CD4-positive, alpha-beta T cell treated with Interleukin-12 subunit alpha and Interleukin-12 subunit beta, for 1 hour (primary cell): ENCODE results near the gene RPS24.
"Not testable (repeated sequence)": the region's sequence is repeated elsewhere in the genome, so short reads cannot be mapped to it uniquely, and the experiment has no call there.

Experiments used
- DNase-seq: peaks from one replicate; pipeline ENCODE4 v3.0.0-alpha.2; 2020

RPS24 gene

GRCh38 chr10:78058562-78058961 lies 24.9 kb downstream of the RPS24 start:
- no peak for DNase-seq

GRCh38 chr10:78059906-78060702 lies 26.4 kb downstream of the RPS24 start:
- DNase-seq, result no peak

GRCh38 chr10:78062296-78062695 lies 28.6 kb downstream of the RPS24 start:
- DNase-seq, result no peak

GRCh38 chr10:78063236-78063635 lies 29.6 kb downstream of the RPS24 start:
- no peak for DNase-seq

GRCh38 chr10:78064919-78065318 lies 31.3 kb downstream of the RPS24 start:
- DNase-seq, result not testable (repeated sequence)

GRCh38 chr10:78065611-78066010 lies 31.9 kb downstream of the RPS24 start:
- DNase-seq, result no peak

- no peak for DNase-seq
Measured at GRCh38 chr10:78066012-78066411, 32.3 kb downstream of the RPS24 start.

- DNase-seq, result no peak
Measured at GRCh38 chr10:78066728-78067430, 33.2 kb downstream of the RPS24 start.

GRCh38 chr10:78069151-78069550 lies 35.5 kb downstream of the RPS24 start:
- no peak for DNase-seq

GRCh38 chr10:78070064-78070463 lies 36.4 kb downstream of the RPS24 start:
- not testable (repeated sequence) for DNase-seq

GRCh38 chr10:78070726-78071125 lies 37.1 kb downstream of the RPS24 start:
- no peak for DNase-seq

GRCh38 chr10:78071140-78071856 lies 37.6 kb downstream of the RPS24 start:
- DNase-seq, result no peak

- no peak for DNase-seq
Measured at GRCh38 chr10:78071857-78072179, 38.2 kb downstream of the RPS24 start.

- DNase-seq, result no peak
Measured at GRCh38 chr10:78072504-78072903, 38.8 kb downstream of the RPS24 start.

- DNase-seq, result not testable (repeated sequence)
Measured at GRCh38 chr10:78075806-78076205, 42.1 kb downstream of the RPS24 start.

GRCh38 chr10:78078539-78079330 lies 45.1 kb downstream of the RPS24 start:
- no peak for DNase-seq

- no peak for DNase-seq
Measured at GRCh38 chr10:78079411-78079810, 45.7 kb downstream of the RPS24 start.

GRCh38 chr10:78081292-78081691 lies 47.6 kb downstream of the RPS24 start:
- no peak for DNase-seq

- DNase-seq, result no peak
Measured at GRCh38 chr10:78082636-78083035, 49.0 kb downstream of the RPS24 start.
